T-helper 2 cell treated with Interferon-gamma antibody and Interleukin-4, amounts not matched to agents 100 ng/mL and 5 ng/mL, for 36 hours (primary cell): Measurements from ENCODE around the gene IQCK. TPM values are rescaled to one million over a fixed set of nuclear protein-coding genes. Genes with fewer than 3 reads are reported as not detected.

Experiments used
- total RNA-seq: library from RNA; stranded (reverse); gene quantifications from 2 replicates; pipeline ENCODE4 v1.2.3, GENCODE V29; 2022

IQCK gene
- total RNA-seq, 1 donor from 2014 or later: 0.93 TPM

Other genes with a start within 250 kb of the IQCK start
- gene GDE1, start 196.2 kb upstream of the IQCK start, total RNA-seq: 26.5 and 27.5 TPM in 2 replicates
- 35.0 and 39.6 TPM in 2 replicates for gene CCP110, start 194.3 kb upstream of the IQCK start, total RNA-seq
- gene VPS35L, start 162.6 kb upstream of the IQCK start, total RNA-seq: 53.8 and 59.5 TPM in 2 replicates
- gene KNOP1, start within 50 bp of the IQCK start, total RNA-seq: 22.1 and 22.2 TPM in 2 replicates
- not detected in 2 replicates for gene GPRC5B, start 166.6 kb downstream of the IQCK start, total RNA-seq